H1 (cell line): ENCODE data around the gene RXRA. TPM values are rescaled to one million over a fixed set of nuclear protein-coding genes. Genes with fewer than 3 reads are reported as not detected.

Experiments used
- PHF8 ChIP-seq: fragments of 200-600 bp; sonication (generic); conservative IDR thresholded peaks from 2 replicates; pipeline ENCODE4 v1.7.1; 2012; ENCODE audit warnings: low read depth, mild to moderate bottlenecking, inconsistent platforms, low read length, moderate library complexity
- RXRA ChIP-seq: IDR thresholded peaks from 2 replicates; pipeline ENCODE4 v1.6.1; 2011; ENCODE audit warnings: low read depth, mild to moderate bottlenecking, low read length, moderate library complexity; ENCODE audit not compliant: insufficient read depth
- polyA plus RNA-seq, 7 experiments: library from polyadenylated mRNA; depleted of rRNA in 3 of 7; stranded (reverse) in 5 of 7; unstranded in 2 of 7; fragments of >200 nt in 5 of 7; fragments of 200-250 nt in 2 of 7; gene quantifications; 1 replicate in 5 of 7; 2 replicates in 1 of 7; 4 replicates in 1 of 7; pipeline versions ENCODE4 v1.2.1 to v1.2.3, GENCODE V29; 2011 to 2013; ENCODE audit warnings: missing spikeins in 2 of 7, mixed read lengths in 2 of 7
- total RNA-seq: library from RNA; stranded (reverse); fragmentation: NEBNext Ultra II Directional; extraction: Animal tissue kit (Norgen Biotek cat#: 25700); gene quantifications from 2 replicates; pipeline ENCODE4 v1.2.1, GENCODE V29; 2021
- TF ChIP-seq, protein P1 (sequence below): fragments of 300-600 bp; sonication (generic); IDR thresholded peaks from 2 replicates; pipeline ENCODE4 v1.7.1; 2012; ENCODE audit warnings: low read length, moderate library complexity, mild to moderate bottlenecking, inconsistent platforms; ENCODE audit not compliant: insufficient replicate concordance

The RXRA gene
- total and polyA plus RNA-seq, 2 of the 8 experiments (the other 6 are each of a cell fraction or from before 2014, with no cell fraction given), result 9.8 to 29.4 TPM

GRCh38 chr9:134432471-134432870 is 106.2 kb downstream of the RXRA start (continued):
- TF ChIP-seq, protein P1, sequence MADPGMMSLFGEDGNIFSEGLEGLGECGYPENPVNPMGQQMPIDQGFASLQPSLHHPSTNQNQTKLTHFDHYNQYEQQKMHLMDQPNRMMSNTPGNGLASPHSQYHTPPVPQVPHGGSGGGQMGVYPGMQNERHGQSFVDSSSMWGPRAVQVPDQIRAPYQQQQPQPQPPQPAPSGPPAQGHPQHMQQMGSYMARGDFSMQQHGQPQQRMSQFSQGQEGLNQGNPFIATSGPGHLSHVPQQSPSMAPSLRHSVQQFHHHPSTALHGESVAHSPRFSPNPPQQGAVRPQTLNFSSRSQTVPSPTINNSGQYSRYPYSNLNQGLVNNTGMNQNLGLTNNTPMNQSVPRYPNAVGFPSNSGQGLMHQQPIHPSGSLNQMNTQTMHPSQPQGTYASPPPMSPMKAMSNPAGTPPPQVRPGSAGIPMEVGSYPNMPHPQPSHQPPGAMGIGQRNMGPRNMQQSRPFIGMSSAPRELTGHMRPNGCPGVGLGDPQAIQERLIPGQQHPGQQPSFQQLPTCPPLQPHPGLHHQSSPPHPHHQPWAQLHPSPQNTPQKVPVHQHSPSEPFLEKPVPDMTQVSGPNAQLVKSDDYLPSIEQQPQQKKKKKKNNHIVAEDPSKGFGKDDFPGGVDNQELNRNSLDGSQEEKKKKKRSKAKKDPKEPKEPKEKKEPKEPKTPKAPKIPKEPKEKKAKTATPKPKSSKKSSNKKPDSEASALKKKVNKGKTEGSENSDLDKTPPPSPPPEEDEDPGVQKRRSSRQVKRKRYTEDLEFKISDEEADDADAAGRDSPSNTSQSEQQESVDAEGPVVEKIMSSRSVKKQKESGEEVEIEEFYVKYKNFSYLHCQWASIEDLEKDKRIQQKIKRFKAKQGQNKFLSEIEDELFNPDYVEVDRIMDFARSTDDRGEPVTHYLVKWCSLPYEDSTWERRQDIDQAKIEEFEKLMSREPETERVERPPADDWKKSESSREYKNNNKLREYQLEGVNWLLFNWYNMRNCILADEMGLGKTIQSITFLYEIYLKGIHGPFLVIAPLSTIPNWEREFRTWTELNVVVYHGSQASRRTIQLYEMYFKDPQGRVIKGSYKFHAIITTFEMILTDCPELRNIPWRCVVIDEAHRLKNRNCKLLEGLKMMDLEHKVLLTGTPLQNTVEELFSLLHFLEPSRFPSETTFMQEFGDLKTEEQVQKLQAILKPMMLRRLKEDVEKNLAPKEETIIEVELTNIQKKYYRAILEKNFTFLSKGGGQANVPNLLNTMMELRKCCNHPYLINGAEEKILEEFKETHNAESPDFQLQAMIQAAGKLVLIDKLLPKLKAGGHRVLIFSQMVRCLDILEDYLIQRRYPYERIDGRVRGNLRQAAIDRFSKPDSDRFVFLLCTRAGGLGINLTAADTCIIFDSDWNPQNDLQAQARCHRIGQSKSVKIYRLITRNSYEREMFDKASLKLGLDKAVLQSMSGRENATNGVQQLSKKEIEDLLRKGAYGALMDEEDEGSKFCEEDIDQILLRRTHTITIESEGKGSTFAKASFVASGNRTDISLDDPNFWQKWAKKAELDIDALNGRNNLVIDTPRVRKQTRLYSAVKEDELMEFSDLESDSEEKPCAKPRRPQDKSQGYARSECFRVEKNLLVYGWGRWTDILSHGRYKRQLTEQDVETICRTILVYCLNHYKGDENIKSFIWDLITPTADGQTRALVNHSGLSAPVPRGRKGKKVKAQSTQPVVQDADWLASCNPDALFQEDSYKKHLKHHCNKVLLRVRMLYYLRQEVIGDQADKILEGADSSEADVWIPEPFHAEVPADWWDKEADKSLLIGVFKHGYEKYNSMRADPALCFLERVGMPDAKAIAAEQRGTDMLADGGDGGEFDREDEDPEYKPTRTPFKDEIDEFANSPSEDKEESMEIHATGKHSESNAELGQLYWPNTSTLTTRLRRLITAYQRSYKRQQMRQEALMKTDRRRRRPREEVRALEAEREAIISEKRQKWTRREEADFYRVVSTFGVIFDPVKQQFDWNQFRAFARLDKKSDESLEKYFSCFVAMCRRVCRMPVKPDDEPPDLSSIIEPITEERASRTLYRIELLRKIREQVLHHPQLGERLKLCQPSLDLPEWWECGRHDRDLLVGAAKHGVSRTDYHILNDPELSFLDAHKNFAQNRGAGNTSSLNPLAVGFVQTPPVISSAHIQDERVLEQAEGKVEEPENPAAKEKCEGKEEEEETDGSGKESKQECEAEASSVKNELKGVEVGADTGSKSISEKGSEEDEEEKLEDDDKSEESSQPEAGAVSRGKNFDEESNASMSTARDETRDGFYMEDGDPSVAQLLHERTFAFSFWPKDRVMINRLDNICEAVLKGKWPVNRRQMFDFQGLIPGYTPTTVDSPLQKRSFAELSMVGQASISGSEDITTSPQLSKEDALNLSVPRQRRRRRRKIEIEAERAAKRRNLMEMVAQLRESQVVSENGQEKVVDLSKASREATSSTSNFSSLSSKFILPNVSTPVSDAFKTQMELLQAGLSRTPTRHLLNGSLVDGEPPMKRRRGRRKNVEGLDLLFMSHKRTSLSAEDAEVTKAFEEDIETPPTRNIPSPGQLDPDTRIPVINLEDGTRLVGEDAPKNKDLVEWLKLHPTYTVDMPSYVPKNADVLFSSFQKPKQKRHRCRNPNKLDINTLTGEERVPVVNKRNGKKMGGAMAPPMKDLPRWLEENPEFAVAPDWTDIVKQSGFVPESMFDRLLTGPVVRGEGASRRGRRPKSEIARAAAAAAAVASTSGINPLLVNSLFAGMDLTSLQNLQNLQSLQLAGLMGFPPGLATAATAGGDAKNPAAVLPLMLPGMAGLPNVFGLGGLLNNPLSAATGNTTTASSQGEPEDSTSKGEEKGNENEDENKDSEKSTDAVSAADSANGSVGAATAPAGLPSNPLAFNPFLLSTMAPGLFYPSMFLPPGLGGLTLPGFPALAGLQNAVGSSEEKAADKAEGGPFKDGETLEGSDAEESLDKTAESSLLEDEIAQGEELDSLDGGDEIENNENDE, result no peak
- no peak for TF ChIP-seq RXRA
- no peak for TF ChIP-seq PHF8
